ENCODE data around the gene MAPT.

MAPT gene

GRCh38 chr17:46025510-46026165, 131.3 kb downstream of the MAPT start:
- in situ Hi-C loops (cut with HindIII; ENCODE audit: low pct_unique_long_range_greater_than_20kb, low sequenced_read_pairs), result no loop called here
- TF ChIP-seq JUND (IDR thresholded peaks at IDR 0.05; ENCODE audit: low read depth), result no peak
- no peak for DNase-seq (ENCODE audit: low read depth in 1 of 2, low spot score in 1 of 2)

DNA sequence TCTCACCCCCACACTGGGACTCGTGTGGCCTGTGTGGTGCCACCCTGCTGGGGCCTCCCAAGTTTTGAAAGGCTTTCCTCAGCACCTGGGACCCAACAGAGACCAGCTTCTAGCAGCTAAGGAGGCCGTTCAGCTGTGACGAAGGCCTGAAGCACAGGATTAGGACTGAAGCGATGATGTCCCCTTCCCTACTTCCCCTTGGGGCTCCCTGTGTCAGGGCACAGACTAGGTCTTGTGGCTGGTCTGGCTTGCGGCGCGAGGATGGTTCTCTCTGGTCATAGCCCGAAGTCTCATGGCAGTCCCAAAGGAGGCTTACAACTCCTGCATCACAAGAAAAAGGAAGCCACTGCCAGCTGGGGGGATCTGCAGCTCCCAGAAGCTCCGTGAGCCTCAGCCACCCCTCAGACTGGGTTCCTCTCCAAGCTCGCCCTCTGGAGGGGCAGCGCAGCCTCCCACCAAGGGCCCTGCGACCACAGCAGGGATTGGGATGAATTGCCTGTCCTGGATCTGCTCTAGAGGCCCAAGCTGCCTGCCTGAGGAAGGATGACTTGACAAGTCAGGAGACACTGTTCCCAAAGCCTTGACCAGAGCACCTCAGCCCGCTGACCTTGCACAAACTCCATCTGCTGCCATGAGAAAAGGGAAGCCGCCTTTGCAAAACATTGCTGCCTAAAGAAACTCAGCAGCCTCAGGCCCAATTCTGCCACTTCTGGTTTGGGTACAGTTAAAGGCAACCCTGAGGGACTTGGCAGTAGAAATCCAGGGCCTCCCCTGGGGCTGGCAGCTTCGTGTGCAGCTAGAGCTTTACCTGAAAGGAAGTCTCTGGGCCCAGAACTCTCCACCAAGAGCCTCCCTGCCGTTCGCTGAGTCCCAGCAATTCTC, 132.1 kb downstream of the MAPT start:
- DNase-seq (ENCODE audit: low read depth in 1 of 2, low spot score in 1 of 2), result no peak
- TF ChIP-seq JUND (IDR thresholded peaks at IDR 0.05; ENCODE audit: low read depth), result no peak
- in situ Hi-C loops (cut with HindIII; ENCODE audit: low pct_unique_long_range_greater_than_20kb, low sequenced_read_pairs), result no loop called here

GRCh38 chr17:46027048-46027975, 133.0 kb downstream of the MAPT start:
- TF ChIP-seq JUND (IDR thresholded peaks at IDR 0.05; ENCODE audit: low read depth), result no peak

DNA sequence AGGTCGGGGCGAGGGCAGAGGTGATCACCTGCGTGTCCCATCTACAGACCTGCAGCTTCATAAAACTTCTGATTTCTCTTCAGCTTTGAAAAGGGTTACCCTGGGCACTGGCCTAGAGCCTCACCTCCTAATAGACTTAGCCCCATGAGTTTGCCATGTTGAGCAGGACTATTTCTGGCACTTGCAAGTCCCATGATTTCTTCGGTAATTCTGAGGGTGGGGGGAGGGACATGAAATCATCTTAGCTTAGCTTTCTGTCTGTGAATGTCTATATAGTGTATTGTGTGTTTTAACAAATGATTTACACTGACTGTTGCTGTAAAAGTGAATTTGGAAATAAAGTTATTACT, 133.6 kb downstream of the MAPT start:
- TF ChIP-seq JUND (IDR thresholded peaks at IDR 0.05; ENCODE audit: low read depth), result no peak
- in situ Hi-C loops (cut with HindIII; ENCODE audit: low pct_unique_long_range_greater_than_20kb, low sequenced_read_pairs), result no loop called here
- DNase-seq (ENCODE audit: low read depth in 1 of 2, low spot score in 1 of 2), result no peak

More at GRCh38 chr17:46027048-46027975, 133.0 kb downstream of the MAPT start:
- in situ Hi-C loops (cut with HindIII; ENCODE audit: low pct_unique_long_range_greater_than_20kb, low sequenced_read_pairs), result no loop called here
- DNase-seq (ENCODE audit: low read depth in 1 of 2, low spot score in 1 of 2), result no peak

DNA sequence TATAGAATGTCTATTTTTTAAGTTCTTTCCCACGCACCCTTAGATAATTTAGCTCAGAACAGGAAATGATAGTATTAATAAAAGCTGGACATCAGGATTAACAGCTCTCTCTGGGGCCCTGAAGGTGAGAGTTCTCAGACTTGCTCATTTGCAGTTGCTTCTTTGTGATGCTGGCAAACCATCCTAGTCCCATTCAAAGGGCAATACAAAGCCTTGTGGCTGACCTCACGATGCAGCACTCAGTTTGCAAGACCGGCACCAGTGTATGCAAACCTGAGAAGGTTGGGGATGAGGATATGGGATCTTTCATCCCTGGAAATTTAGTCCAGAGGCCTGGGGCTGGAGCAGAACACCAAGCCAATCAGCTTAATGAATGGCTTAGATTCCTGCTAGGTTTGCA, 134.0 kb downstream of the MAPT start:
- no peak for TF ChIP-seq JUND (IDR thresholded peaks at IDR 0.05; ENCODE audit: low read depth)
- DNase-seq (ENCODE audit: low read depth in 1 of 2, low spot score in 1 of 2), result no peak
- in situ Hi-C loops (cut with HindIII; ENCODE audit: low pct_unique_long_range_greater_than_20kb, low sequenced_read_pairs), result no loop called here

DNA sequence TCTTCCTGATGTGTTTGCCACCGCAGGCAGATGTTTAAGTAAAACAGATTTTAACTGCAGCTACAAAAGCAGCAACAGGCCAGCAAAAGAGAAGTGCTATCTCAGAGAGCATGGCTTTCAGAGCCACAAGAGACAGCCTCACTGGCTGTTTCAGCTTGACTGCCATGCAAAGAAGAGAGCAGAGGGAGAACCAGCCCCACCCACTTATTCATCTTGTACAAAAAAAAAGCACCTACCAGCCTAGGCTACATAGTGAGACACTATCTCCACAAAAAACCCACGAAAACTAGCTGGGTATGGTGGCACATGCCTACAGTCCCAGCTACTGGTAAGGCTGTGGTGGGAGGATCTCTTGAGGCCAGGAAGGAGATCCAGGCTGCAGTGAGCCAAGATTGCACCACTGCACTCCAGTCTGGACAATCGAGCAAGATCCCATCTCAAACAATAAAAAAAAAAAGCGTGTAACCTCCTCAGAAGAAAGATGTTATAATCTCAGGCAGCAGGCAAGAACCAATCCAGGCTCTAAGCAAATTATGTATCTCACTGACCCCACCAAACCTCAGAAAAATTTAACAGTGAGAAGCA, 134.7 kb downstream of the MAPT start:
- DNase-seq (ENCODE audit: low read depth in 1 of 2, low spot score in 1 of 2), result no peak
- TF ChIP-seq JUND (IDR thresholded peaks at IDR 0.05; ENCODE audit: low read depth), result no peak
- in situ Hi-C loops (cut with HindIII; ENCODE audit: low pct_unique_long_range_greater_than_20kb, low sequenced_read_pairs), result no loop called here

GRCh38 chr17:46029627-46030026, 135.3 kb downstream of the MAPT start:
- no peak for DNase-seq (ENCODE audit: low read depth in 1 of 2, low spot score in 1 of 2)
- TF ChIP-seq JUND (IDR thresholded peaks at IDR 0.05; ENCODE audit: low read depth), result no peak
- in situ Hi-C loops (cut with HindIII; ENCODE audit: low pct_unique_long_range_greater_than_20kb, low sequenced_read_pairs), result no loop called here

DNA sequence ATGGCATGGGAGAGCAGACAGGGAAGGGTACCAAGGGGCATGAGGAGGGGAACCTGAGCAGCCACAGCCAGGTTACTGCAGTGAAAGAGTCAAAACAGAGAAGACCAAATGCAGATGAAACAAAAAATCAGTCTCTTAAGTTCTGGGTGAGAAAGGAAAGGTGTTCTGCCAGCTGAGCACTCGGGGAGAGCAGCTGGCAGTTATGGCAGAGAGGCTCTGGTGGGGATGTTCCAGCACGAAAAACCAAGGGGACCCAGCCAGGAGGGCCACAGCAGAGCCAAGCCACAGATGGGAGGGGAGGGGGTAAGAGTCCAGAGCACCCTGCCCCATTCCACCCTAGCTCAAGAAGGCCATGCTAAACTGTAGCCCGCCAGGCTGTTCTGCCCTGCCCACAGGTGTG, 136.4 kb downstream of the MAPT start:
- no peak for TF ChIP-seq JUND (IDR thresholded peaks at IDR 0.05; ENCODE audit: low read depth)
- no peak for DNase-seq (ENCODE audit: low read depth in 1 of 2, low spot score in 1 of 2)
- in situ Hi-C loops (cut with HindIII; ENCODE audit: low pct_unique_long_range_greater_than_20kb, low sequenced_read_pairs), result no loop called here

DNA sequence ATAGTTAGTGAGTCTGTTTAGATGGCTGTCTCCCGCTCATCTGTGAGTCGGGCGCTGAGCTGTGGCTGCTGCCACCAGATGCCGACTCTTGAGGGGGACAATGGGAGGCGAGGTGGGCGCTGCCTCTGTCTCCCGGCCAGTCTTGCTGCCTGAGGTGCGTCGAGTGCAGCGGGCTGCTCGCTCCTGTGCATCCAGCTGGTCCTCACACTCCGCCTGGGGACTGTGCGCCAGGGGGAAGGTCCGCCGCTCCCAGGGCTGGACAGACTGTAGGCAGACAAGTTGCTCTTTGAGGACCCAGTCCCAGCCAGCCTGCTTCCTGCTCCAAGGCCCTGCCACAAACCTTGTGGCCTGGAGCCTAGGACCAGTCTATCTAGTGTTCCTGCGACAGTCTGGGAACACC, 137.1 kb downstream of the MAPT start:
- in situ Hi-C loops (cut with HindIII; ENCODE audit: low pct_unique_long_range_greater_than_20kb, low sequenced_read_pairs), result no loop called here
- no peak for TF ChIP-seq JUND (IDR thresholded peaks at IDR 0.05; ENCODE audit: low read depth)
- no peak for DNase-seq (ENCODE audit: low read depth in 1 of 2, low spot score in 1 of 2)

GRCh38 chr17:46031920-46032319, 137.6 kb downstream of the MAPT start:
- no peak for TF ChIP-seq JUND (IDR thresholded peaks at IDR 0.05; ENCODE audit: low read depth)

GRCh38 chr17:46032909-46033308, 138.6 kb downstream of the MAPT start:
- TF ChIP-seq JUND (IDR thresholded peaks at IDR 0.05; ENCODE audit: low read depth), result no peak
- DNase-seq (ENCODE audit: low read depth in 1 of 2, low spot score in 1 of 2), result no peak
- in situ Hi-C loops (cut with HindIII; ENCODE audit: low pct_unique_long_range_greater_than_20kb, low sequenced_read_pairs), result no loop called here

More at GRCh38 chr17:46031920-46032319, 137.6 kb downstream of the MAPT start:
- no peak for DNase-seq (ENCODE audit: low read depth in 1 of 2, low spot score in 1 of 2)
- in situ Hi-C loops (cut with HindIII; ENCODE audit: low pct_unique_long_range_greater_than_20kb, low sequenced_read_pairs), result no loop called here

- TF ChIP-seq JUND (IDR thresholded peaks at IDR 0.05; ENCODE audit: low read depth), result no peak
- in situ Hi-C loops (cut with HindIII; ENCODE audit: low pct_unique_long_range_greater_than_20kb, low sequenced_read_pairs), result no loop called here
- DNase-seq (ENCODE audit: low read depth in 1 of 2, low spot score in 1 of 2), result no peak
These were observed 139.0 kb downstream of the MAPT start for GRCh38 chr17:46033392-46033791.
